T1000 (cell line): ENCODE data around the gene CINP.

Experiments used
- DNase-seq: peaks from one replicate; lab custom pipeline; 2025; ENCODE audit warnings: mixed read lengths; lab: John Stamatoyannopoulos, UW

The CINP gene

DNA sequence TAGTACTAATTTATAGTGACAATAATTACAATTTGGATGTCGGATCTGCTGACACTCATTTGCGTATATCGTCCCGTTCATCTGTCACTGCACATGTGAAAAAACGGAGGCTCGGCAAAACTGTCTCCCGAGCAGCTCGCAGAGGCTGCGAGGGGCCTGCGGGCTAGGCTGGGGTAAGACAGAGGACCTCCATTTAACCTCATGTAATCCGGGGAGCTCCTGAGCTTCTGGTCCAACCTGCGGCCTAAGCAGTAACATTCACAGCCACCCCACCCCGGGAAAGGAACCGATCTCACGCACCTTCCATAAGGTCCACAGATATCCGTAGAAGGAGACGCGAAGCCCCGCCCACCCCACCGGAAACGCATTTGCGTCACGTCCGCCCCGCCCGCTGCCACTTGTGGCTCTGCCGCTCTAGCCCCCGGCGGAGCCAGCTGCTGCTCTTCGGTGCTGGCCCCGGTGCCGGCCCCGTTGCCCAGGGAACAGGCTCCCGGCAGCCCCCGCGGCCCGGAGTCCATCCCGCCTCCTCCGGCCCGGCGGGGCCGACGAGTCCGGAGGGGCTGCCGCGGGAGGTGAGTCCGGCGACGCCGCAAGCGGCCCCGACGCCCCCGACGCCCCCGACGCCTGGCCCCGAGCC, at the start of gene CINP, which contains the start of gene TECPR2:
CINP (minus strand) TSS at position 346 of the 637 bp plus-strand sequence; CDS start at position 307, 39 bp downstream.
TECPR2 (plus strand) TSS at position 397 of the 637 bp plus-strand sequence. CDS start 13,781 bp downstream, outside the sequence.
- DNase-seq = peak; percentile 89

DNA sequence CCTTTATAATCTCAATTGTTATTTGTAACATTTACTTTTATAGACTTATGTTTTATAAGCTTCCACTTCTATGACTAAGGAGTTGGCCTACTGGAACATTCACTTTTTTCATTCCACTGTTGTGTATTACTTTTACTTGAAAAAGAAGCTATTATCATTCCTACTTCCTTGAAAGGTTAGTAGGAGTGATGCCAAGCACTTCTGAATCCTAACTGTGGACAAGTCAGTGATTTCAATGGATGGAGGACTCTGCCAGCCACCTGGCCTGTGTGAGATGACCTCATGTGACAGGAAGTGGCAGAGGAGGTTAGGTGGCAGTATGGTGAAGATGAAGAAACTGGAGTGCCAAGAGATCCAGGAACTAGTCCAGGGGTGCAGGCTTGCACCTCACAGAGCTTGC, 46.0 kb upstream of the CINP start:
- no peak for DNase-seq

DNA sequence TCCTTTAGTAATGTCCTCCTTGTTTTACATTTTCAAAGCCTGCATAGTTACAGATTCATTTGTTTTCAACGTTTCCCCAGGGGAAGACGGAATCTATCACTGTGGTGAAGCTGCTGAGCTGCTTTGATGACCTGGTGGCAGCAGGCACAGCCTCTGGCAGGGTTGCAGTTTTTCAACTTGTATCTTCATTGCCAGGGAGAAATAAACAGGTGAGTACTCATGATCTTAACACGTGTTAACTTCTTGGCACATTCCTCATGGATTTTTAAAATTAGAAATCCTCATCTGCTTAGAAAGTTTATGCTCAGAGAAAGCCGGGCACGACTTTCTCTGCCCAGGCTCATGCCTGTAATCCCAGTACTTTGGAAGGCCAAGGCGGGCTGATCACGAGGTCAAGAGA, 44.6 kb upstream of the CINP start:
- DNase-seq = no peak

GRCh38 chr14:102403028-102403427, 40.3 kb upstream of the CINP start:
- DNase-seq = no peak

DNA sequence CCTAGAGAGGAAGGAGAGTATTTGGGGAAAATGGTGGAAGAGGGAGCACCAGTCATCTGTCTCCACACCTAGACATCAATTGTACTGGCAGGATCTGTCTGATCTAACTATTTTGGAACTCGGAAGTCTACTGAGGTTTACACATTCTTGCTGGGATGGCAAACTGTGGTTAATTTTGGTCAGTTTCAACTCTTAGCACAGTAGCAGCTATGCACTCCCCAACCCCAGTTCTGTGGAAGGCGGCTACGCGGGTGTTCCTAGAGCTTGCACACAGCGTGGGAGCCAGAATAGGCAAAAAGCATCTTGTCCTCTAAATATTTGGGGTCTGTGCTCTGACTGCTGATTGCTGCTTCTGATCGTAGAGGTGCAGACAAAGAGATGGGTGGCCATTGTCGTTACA, 33.8 kb upstream of the CINP start:
- no peak for DNase-seq

- DNase-seq = no peak
Observed at GRCh38 chr14:102394717-102395375, 32.2 kb upstream of the CINP start.

- DNase-seq = no peak
Observed at GRCh38 chr14:102392506-102392905, 29.8 kb upstream of the CINP start.

GRCh38 chr14:102390064-102390855, 27.6 kb upstream of the CINP start:
- no peak for DNase-seq

DNA sequence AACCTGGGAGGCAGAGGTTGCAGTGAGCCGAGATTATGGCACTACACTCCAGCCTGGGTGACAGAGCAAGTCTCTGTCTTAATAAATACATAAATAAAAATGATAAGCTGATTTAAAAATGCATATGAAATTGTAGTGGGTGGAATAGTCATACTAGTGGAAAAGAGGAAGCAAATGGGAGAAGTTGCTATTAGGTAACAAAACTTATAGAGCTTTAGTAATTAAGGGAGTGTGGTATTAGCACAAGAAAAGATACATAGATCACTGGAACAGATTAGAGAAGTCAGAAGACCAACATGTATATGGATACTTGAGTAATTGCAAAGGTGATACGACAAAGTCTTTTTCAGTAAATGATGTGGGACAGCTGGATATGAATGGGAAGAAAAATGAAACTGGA, 26.6 kb upstream of the CINP start:
- DNase-seq = no peak

DNA sequence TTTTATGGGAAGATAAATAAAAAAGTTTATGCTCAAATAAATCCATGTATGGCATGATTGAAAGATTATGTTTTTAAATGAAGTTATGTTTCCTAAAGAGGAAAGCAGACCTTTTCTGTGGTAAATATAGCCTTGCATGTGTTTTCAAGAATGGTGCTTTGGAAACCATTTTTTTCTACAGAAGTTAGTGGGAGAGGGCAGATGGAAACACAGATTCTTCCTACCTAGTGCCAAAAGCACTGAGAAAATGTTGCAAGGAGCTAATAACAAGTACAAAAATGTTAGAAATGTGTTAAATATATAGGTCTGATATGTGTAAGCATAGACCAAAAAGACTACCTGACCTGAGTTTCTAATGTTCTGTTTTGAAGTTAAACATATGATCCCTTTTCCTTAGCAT, 24.4 kb upstream of the CINP start:
- no peak for DNase-seq

GRCh38 chr14:102378830-102379229, 16.1 kb upstream of the CINP start:
- no peak for DNase-seq

GRCh38 chr14:102377696-102378095, 15.0 kb upstream of the CINP start:
- no peak for DNase-seq

GRCh38 chr14:102375119-102375518, 12.4 kb upstream of the CINP start:
- no peak for DNase-seq

DNA sequence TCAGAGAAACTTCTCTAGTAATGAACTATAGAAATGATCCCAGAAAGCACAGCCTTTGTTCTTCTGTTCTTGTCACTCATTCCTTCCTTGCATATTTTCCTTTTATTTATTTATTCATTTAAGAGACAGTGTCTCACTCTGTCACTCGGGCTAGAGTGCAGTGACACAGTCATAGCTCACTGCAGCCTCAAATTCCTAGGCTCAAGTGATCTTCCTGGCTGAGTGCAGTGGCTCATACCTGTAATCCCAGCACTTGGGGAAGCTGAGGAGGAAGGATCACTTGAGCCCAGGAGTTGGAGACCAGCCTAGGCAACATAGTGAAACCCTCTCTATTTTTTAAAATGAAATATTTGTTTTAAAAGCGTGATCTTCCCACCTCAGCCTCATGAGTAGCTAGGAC, 11.6 kb upstream of the CINP start:
- DNase-seq = no peak

DNA sequence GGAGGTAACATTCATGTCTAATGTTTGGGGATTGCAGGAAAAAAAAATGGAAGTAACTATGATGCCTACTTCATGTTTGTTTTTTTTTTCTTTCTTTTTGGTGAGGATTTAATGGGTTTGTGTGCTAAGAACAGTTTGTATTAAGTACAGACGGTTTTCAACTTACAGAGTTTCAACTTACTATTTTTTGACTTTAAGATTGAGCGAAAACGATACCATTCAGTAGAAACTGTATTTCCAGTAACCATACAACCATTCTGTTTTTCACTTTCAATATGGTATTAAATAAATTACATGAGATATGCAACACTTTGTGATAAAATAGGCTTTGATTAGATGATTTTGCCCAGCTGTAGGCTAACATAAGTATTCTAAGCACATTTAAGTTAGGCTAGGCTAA, 10.4 kb upstream of the CINP start:
- DNase-seq = no peak

DNA sequence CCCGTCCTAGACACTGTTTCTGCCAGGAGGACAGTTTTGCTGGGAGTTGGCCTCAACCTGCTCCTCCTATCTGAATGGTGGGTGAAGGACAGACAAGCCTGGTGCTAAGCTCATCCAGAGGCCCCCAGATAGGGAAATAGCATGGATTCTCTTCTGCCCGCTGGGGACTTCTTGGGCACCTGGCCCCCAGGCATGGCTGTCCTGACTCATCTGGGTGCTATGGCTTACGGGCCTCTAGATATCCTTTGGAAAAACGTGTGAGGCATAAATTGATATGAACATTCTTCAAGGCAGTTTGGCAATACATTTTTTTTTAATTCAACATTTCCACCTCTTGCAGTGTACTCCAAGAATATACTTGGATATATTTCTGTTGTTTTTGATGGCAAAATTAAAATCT, 8.7 kb upstream of the CINP start:
- no peak for DNase-seq

DNA sequence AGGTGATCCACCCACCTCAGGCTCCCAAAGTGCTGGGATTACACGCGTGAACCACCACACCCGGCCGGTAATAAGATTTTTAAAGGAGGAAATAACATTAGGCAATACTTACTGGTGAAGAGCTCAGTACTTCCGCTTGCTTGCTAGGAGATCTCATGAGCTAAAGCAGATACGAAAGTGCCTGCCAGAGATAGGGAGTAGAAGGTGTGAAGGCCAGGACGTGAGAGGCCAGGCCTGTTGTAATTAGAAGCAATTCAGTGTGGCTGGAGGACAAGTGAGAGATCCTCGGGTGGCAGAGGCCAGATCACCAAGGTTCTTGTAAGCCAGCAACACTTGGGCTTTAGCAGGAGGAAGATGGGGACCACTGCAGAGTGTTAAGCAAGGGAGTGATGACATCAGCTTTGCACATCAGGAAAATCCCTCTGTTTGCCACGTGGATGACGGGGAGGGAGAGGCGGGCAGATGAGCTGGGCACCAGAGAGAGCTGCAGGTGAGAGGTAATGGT, 7.7 kb upstream of the CINP start:
- no peak for DNase-seq

DNA sequence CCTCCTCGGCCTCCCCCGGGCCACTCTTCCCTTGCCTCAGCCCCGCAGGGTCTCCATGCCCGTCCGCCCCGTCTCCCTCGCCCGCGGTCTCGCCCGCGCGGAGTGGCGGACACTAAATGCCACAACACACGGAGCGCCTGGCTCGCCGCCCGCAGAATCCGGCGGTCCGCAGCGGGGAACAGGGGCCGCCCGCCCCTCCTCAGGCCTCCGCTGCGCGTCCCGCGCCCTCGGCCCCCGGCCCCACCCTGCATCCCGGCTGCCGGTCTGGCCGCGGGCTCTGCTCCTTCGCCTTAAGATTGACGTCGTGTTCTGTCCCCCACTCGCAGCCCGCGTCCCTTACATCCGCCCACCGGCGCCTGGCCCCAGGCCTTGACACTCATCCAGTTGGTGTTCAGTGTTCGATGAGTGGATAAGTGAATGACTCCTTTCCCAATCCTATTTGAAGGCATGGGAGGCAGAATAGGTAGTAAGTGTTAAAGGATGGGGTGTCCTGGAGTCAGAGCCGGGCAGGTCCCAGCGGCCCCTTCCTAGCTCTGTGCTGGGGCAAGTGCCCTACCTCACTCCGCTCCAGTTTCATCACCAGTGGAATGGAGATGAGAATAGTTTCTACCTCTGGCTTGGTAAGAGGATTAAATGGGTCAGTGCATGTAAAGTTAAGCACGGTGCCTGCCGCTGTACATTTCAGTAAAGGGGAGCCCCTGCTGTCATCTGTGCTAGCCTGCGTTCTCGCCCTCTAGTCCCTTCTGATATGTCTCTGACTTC, 673 bp upstream of the CINP start:
- DNase-seq = peak; percentile 39

DNA sequence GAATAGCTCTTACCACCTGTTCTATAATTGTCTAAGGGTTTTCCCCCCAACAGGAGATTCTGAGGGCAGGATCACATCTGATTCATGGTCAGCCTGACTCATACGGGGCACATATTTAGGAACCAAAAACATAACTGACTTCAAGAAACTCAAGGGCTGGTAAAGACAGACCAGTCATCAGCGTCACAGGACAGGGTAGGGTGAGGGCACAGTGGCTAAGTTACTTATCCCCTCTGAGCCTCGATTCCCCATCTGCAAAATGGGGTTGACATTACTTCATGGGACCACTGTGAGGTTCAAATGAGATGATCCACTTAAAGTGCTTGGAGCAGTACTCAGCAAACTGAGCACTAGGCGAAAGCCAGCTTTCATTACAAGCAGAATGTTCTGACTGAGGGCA, 606 bp downstream of the CINP start:
- no peak for DNase-seq

DNA sequence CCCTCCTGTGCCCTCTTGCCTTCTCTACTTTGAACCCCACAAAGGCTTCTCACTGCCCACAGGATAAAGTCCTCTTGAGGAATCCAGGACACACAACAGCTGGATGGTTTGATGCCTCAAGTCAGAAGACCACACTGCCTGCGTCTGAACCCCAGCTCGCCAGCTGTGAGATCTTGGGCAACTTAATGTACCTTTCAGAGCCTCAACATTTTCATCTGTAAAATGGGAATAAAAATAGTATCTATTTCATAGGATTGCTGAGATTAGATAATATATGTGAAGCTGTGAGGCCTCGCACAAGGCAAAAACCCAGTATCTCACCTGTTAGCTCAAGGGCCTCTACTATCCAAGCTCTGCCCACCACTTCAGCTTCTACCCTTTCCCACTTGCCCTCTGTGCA, 2.3 kb downstream of the CINP start:
- DNase-seq = no peak

DNA sequence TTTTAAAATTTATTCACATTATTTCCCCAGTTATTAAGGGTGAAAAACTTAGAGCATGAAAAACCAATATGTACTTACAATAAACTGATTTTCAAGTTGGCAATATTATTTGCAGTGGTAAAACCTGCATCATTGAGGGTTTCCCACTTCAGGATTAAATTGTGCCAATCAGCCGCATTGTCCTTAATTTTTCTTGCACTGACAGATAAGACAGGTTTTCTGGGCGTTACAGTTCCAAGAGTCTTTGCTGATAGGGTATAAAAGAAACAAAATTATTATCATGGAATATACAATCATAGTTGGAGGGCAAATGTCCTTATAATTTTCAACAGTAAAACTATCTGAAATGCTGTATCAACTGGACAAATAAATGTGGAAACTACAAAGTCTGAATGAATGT, 3.3 kb downstream of the CINP start:
- no peak for DNase-seq

- no peak for DNase-seq
Observed at GRCh38 chr14:102356280-102356679, 6.4 kb downstream of the CINP start.
